GM19023 (cell line): ENCODE results near the gene LPAR3.

ENCODE experiments used
- ATAC-seq: cut with Tn5 transposase; IDR thresholded peaks from one replicate; pipeline ENCODE4 v1.9.1; 2021; ENCODE audit warnings: mild to moderate bottlenecking, moderate library complexity; ENCODE audit not compliant: unreplicated experiment

Gene LPAR3

GRCh38 chr1:84833194-84833593 lies 59.8 kb downstream of the LPAR3 start:
- no peak for ATAC-seq

GRCh38 chr1:84830136-84830535 lies 62.9 kb downstream of the LPAR3 start:
- no peak for ATAC-seq

DNA sequence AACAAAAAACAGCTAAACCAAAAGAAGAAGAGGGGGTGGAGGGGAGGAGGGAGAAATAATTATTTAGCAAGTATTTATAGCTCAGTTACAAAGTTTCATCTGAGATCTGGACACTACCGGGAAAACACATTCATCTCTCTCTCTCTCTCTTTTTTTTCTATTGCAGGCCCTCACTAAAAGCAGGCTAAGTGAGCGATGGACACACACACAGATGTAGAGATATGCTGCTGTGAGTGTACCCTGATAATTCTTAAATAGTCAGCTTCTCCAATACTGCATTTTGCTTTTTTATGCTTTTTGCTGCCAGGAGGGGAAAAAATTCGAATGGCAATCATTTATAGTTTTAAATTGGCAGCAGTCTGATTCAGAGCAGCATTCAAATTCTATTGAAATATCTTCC lies 65.0 kb downstream of the LPAR3 start:
- ATAC-seq, result no peak

GRCh38 chr1:84827555-84827954 lies 65.5 kb downstream of the LPAR3 start:
- ATAC-seq, result no peak

DNA sequence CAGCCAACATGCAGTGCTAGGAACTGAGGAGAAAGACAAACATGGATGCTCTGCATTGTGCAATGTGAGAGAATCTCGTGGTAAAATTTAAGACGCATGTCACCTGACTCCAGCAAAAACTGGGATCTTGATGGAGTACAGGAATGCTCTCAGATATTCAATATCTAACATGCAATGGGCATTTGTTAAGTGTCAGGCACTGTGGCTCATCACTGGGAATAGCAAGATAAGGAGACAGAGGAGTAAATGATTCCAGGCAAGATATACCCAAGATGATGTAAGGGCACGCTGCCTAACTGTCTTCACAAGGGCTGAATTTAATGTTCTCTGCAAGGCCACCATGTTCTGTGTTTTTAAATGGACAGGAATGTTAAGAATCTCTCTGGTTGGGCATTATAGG lies 67.8 kb downstream of the LPAR3 start:
- no peak for ATAC-seq

DNA sequence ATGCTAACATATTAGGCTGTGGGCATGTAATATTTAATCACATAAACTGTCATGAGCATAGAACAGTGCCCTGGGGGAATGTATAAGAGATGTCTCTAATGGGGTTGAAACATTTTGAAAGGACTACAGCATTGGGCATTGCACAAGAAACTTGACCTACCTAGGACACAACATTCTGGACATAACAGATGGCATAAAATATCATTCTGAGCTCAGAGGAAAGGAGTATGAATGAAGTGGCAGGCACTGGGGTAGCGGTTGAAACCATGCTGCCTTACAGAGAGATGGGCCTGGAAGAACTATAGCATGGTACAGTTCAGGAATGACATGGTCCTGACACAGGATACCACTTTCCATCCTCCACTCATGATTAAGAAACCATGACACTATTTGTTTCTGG lies 69.0 kb downstream of the LPAR3 start:
- ATAC-seq, result no peak

DNA sequence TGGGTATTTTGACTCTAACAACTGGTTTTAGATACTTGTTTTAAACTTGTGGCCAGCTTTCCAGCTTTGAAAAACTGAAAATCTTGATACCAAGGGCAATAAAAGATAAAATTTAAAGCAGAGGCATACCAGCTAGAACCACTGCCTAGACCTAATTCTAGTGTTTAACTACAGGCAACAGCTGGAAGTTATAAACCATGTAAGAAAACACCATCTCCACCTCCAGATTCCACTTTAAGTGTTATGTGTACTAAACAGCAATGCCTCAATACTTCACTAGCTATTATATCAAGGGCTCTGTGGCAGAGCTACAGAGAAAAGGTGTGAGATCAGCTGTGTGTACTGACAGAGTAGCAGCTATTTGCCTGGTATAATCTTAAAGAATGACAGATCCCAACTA lies 69.5 kb downstream of the LPAR3 start:
- ATAC-seq, result no peak

GRCh38 chr1:84810343-84810742 lies 82.7 kb downstream of the LPAR3 start:
- ATAC-seq, result no peak

DNA sequence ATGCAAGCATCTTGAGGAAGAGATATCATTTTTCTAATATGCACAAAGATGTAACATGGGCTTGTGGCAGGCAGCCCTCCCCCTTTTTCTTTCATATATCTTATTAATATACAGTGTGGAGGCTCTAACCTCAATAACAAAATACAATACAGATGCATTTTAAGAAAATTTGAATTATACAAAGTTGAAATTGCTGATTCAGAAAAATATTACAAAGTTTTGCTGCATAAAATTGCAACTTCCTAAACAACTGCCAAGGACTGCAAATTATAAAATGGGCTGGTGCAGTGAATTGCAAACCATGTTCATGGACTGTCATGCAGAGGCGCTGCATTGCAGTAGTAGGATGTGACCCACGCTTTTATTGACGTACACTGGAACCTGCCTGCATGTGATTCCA lies 84.0 kb downstream of the LPAR3 start:
- no peak for ATAC-seq

DNA sequence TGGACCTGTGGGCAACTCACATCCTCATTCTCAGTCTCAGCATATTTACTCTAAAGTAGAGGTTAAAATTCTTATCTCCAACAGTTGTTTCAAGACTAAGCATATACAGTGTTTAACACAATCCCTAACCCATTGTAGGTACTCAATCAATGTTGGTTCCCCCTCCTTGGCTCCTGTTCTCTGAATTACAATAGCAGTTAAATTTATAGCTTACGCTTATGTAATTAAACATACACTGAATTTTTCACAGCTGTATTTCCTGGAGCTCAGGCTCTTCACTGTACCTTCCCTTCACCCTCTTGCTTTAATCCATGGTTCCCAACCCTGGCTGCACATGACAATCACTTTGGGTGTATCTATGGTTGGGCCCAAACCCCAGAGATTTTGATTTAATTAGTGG lies 89.4 kb downstream of the LPAR3 start:
- ATAC-seq, result no peak

- ATAC-seq, result no peak
Measured at GRCh38 chr1:84802567-84803232, 90.3 kb downstream of the LPAR3 start.

DNA sequence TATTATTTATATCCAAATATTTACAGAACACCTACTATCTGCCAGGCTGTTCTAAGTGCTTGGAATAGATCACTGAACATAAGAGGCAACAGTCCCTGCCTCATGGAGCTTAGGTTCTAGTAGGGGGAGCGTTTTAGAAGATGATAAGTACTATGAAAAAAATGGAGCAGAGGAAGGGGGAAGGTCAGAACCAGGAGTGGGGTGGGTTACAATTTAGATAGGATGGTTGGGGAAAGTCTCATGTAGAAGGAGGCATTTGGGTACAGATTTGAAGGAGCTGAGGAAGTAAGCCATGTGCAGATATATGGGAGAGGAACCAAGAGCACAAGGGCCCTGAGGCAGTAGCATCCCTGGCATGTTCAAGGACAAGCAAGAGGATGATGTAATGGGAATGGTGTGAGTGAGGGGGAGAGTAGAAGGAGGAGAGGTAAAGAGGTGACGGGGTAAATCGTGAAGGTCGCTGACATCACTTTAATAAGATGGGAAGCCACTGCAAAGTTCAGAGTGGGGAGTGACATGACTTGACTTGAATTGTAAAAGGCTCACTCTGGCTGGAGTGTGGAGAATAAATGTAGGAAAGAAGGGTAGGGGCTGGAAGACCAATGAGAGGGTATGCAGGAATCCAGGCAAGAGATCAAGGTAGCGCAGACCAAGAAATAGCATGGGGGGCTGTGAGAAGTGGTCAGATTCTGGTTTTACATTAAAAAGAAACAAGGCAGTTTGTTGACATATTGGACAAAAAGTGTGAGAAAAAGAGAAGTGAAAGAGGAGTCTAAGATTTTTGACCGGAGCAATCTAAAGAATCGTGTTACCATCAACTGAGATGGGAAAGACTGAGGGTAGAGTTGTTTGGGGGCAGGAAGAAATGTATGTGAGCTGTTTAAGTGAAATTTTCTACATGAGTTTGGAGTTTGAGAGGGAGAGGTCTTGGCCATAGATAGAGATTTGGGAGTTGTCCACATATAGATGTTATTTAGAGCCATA lies 92.6 kb downstream of the LPAR3 start:
- no peak for ATAC-seq

GRCh38 chr1:84797603-84798002 lies 95.4 kb downstream of the LPAR3 start:
- no peak for ATAC-seq

- ATAC-seq, result no peak
Measured at GRCh38 chr1:84795966-84796600, 96.9 kb downstream of the LPAR3 start.

- ATAC-seq, result no peak
Measured at GRCh38 chr1:84795213-84795612, 97.8 kb downstream of the LPAR3 start.

GRCh38 chr1:84792421-84792820 lies 100.6 kb downstream of the LPAR3 start:
- ATAC-seq, result no peak

DNA sequence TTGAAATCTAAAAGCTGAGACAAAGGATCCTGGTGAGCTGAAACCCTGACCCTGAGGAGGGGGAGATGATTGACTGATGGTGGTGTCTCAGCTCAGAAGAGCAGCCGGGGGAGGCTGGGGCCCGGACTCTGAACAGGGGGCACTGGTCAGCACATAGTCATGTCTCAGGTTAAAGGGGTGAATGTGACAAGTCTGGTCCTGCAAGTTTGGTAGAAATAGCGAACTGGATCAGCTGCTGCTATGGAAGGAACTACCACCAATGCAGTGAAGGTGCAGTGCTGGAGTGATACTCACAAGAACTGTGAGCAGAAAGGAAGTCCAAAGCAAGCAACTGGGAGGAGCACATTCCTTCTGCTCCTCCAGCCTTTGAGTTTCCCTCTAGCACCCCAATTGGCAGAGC lies 104.0 kb downstream of the LPAR3 start:
- no peak for ATAC-seq

DNA sequence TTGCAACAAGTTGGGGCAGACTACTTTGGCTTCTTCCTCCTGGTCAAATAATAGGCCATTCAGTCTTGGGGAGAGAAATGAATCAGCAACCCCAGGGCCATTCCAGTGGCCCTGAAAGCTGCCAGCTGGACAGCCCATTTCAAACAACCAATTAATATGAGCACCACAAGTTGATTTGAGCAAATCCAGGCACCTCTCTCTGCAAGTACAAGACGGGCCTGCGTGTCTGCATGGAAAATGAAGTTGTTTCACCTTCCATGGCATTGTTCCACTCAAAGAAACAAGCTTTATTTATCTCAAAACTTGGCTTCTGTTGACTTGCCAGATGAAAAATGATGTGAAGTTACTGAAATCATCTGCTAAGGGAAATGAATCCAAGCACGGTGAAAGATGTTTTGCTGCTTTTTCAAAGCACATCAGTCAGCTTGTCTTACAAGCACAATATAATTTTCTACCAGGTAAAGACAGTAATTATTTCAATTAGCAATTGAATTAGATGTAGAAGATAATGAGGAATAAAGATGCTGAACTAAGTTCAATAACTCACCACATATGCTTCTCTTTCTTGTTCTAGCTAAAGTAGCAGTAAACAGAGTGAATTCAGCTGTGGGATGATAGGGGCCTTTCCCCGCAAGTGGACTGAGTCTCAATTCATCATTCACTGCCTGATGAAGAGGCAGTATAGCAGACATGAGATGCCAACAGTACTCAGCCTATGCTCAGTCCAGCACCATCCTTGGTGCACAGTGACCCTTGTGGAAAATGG lies 107.6 kb downstream of the LPAR3 start:
- no peak for ATAC-seq

DNA sequence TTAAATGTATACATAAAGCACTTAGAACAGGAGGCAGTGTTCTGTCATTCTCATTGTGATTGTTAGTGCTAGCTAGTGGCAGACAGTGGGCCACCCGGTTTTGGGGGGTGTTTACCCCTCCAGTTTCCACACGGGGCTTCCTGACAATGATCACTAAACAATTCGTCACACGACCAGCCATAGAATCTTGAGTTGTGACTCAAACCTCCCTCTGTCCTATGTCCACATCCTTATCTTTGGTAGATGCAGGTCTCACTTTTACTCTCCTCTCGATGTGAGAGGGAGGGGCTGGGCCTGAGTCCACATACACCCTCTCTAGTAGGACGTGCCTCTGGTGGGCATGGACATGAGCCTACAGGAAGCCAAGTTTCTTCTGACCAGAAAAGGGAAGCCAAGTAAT lies 110.1 kb downstream of the LPAR3 start:
- no peak for ATAC-seq

DNA sequence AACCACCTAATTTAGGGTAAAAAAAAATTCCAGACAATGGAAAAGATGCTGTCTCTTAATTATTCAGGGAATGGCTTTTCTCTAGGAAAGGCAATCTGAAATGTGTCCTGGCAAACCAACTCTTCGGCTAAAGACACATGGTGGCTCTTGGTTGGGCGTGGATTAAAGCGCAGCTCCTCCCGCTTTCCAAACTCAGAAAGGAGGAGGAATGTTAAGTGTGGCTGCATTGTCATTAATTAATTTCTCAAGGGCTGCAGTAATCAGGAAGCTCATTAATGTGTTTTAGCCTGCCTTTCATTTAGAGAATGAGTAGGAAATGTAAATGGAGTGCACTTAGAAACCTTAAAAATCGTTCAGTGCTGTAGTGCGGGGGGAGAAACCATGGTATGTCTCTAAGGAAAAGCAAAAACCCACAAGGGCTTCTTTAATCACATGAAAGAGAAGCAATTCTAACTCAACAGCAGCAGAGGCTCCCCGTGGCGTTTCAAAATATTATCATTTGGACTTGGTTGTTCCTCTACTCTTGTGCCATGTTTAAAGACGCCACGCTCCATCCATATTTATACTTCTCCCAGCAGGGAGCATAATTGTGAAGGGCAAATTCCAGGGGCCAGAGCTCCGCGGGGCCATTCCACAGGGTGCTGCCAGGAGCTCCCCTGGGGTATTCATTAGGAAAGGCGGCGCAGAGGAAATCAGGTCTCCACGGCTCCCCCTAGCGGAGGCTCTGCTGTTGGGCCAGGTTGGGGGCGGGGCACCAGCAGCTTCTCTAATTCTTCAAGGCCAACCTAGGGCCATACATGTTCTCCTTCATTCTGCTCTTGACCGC lies 110.8 kb downstream of the LPAR3 start:
- ATAC-seq, result peak; percentile 88
